ENCODE measurements around the gene ZNF148.

Gene ZNF148

DNA sequence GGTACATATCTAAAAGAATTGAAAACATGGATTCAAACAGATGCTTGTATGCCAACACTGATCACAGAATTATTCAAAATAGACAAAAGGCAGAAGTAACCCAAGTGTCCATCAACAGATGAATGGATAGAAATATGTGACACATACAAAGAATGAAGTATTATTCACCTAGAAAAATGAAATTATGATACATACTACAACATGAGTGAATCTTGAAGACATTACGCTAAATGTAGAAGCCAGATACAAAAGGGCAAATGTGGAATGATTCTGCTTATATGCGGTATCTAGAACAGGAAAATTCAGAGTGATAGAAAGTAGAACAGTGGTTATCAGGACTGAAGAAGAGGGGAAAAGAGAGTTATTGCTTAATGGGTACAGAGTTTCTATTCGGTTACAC, 136.4 kb downstream of the ZNF148 start:
- H3K27ac ChIP-seq = no peak overlapping the region

DNA sequence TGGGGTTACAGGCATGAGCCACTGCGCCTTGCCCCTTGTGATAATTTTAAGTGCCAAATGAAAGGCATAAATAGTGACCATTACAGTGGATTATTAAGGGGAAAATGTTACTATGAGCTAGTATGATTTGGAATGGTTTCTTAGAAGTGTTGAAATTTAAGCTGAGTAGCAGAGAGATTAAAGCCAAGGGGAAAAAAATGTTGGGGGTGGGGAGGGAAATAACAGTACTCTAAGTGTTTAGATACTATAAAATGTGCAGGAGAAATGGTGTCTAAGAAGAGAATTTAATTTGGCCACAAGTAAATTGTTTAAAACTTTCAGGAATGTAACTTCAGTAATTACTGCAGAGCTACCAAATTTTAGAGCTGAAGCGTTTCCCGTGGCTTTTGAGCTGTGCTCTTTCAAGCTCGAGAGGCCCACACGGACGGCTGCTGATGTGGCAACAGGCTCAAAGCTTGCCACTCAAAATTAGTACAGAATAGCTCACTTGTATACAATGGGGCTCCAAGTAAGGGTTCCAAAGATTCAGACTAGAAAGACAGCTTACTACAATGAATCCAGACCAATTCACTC, 138.7 kb downstream of the ZNF148 start:
- H3K4me3 ChIP-seq = no peak overlapping the region
- no peak overlapping the region for H3K27ac ChIP-seq

More for the DNA sequence above, 136.4 kb downstream of the ZNF148 start:
- no peak overlapping the region for H3K4me3 ChIP-seq

DNA sequence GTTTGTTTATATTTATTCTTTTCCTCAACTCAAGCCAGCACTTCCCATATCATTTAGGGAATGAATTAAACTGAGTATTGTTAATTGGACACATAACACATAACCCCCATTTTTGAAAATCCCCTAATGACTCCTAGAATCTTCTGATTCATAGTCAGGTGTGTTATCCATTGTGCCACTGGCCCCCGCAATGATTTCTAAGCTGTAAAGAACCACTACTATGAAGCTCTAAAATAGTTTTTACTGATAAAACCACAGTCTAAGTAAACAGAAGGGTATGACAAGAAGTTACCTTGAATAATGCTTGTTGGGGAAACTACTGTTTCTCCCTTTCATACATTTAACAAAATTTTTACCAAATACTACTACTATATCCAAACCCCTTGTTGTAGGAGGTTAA, 140.3 kb downstream of the ZNF148 start:
- H3K27ac ChIP-seq = no peak overlapping the region
- no peak overlapping the region for H3K4me3 ChIP-seq

DNA sequence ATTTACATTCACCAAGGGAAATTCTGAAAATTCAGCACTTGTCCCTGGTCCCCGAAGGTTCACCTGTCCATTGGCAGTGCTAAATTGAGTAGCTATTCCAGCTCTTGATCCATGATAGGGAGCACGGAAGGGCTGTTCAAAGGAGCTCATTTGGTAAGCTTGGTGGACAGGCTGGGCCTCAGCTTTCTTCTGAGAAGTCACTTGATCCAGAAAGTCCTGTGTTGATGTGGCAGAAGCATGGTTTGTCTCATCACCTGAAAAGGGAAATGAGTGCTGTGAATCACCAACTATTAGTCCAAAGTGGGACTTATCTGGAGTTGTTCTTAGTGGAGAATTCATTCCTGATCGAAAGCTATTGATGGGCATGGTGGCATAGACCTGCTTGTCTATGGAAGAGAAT, 142.7 kb downstream of the ZNF148 start:
- H3K27ac ChIP-seq = no peak overlapping the region
- H3K4me3 ChIP-seq = no peak overlapping the region

DNA sequence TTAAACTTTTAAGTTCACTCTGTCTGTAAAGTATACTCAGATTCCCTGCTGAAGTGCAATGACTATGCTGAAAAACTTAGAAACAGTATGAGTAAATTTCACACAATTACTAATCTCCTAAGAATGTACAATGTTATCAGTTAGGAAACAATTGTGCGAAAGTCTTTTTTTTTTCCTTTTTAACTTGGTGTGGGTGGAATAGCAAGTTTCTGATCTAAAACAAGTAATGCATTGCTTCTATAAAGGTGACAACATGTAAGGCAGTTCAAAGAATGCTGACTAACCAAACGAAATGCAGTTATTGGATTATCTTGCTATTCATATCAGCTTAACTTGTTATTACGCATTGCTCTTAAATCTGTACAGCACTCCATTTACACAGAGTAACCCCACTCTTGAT, 143.2 kb downstream of the ZNF148 start:
- Histone ChIP-seq H3K4me3 (no peak overlapping the region), H3K27ac (no peak overlapping the region)

DNA sequence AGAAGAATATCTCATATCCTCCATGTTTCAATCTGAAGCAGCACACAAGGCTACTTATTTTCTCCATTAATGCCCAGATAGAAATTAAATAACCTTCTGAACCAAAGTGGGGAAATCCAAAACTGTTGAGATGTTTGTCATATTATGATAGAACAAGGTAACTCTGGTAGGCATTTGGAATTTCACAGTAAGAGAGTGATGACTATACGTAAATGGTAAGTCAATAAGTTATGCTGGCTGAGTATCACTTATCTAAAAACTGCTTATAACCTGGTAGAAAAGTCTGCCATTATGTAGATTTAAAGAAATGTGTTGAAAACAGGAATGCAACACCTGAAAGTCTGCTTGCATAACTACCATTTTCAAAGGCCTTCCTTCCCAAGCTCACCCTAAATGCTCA, 145.4 kb downstream of the ZNF148 start:
- Histone ChIP-seq H3K4me3 (no peak overlapping the region), H3K27ac (no peak overlapping the region)

DNA sequence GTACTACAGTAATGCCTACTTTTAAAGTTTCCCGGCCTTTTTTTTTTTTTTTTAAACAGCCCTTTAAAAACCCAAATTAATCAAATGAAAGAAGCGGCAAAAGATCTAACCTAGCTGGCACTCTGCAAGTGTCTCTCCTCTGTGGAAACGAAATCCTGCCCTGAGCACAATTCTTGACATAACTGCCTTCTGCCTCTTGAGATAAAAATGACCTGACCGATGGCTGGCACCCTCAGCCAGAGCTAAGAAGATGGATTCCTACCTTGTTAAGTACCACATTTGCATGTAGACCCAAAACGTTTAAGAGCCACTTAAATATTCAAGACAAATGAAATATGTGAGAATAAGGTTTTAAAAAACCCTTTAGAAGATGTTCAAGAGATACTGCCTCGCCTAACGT, 146.0 kb downstream of the ZNF148 start:
- no peak overlapping the region for H3K27ac ChIP-seq

DNA sequence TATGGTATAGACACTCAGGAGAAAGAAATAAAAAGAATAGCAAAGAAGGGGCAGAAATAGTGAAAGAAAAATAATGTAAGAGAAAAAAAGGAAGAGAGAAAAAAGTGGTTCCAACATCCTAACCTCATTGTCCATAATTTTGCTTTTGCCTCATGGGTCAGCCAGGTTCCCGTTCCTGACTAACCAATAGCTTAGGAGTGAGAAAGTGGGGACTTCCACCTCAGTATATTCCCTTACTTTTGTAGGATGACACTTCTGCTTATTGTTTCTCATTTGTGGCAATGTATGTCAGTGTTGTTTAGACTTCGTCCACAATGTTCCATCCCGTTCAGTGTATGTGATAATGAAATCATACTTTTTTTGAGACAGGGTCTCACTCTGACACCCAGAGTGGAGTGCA, 153.3 kb downstream of the ZNF148 start:
- no peak overlapping the region for H3K27ac ChIP-seq
- no peak overlapping the region for H3K4me3 ChIP-seq

More for the DNA sequence above, 146.0 kb downstream of the ZNF148 start:
- no peak overlapping the region for H3K4me3 ChIP-seq

DNA sequence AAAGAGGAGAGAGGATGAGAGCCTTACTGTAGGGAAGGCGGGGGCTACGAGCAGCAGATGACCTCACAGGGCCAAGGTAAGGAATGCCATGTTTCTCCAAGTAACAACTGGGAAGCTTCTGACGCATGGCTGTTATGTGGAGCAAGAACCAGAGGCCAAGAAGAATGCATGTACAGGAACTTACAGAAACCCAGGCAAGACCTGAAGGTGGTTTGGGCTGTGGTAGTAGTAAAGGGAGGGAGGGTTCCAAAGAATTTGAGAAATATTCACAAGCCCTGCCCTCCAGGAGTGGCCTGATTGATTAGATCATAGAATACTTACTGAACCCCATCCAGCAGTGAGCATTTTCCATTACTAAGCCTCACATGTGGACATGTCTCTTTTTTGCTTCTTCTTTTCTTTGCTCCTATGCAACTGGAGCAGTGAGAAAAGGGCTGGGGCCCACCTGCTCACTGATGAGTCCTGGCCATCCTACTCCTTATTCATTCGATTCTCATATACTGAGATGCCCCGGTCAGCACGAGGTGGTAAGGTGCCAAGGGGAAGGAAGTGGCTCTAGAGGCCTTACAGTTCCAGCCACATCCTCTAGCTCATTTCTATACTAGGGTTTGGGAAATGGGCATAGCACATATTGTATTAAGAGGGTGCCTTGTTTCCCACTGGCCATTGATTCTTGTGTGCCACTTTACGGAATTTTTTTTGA, 154.2 kb downstream of the ZNF148 start:
- Histone ChIP-seq H3K4me3 (no peak overlapping the region), H3K27ac (no peak overlapping the region)

DNA sequence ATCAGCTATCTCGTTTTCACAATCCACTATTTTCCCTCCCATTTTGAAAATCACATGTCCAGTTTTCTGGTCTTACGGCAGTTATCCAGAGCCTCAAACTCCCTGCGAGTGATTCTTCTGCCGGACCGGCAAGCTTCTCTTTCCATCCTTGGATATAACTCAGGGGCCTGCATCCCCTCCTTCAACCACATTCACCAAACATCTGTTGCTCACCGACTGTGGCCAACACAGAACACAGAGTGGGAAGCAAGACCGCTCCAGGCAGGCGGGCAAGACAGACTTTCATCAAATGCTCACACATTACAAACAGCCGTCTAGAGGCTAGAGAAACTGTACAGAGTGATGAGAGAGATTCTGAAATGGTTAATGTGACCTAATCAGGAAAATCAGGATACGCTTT, 154.9 kb downstream of the ZNF148 start:
- H3K4me3 ChIP-seq = no peak overlapping the region
- H3K27ac ChIP-seq = no peak overlapping the region

DNA sequence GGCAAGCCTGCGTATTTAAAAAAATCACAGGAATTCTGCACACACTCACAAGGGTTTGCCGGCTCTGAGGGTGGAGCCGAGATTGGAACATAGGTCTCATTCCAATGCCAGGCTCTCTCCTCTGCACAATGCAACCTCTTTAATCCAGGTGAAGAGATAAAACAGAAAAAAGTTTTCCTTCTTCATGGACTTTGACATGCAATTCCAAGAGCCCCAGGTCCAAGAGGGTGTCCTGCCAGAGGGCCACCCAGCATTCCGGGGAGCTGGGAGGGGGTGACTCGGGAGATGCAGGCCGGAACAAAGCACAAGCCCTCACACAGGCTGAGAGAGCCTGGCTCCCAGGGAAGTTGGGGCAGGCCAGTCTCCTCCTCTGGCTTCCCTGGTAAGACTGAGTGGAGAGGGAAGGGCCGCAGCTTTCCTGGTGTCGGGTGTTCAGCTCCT, 155.8 kb downstream of the ZNF148 start:
- no peak overlapping the region for H3K27ac ChIP-seq

DNA sequence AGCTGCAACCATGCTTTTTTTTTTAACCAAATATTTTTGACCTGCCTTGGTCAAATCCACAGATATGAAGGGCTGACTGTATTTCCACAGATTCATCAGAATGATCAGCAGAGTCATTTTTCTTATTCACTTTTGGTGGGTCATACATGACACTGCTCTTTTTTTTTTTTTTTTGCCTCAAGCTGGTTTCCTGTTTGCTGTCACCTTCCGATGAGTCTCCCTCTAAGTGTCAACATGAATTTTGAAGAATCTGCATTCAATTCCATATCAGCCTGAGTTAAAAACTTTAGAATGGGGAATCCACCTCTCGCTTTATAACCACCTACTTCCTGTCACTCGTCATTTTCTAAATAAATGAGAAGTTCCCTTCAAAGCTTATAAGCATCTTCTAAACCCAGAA, 160.4 kb downstream of the ZNF148 start:
- Histone ChIP-seq H3K4me3 (no peak overlapping the region), H3K27ac (no peak overlapping the region)

More for the DNA sequence above, 155.8 kb downstream of the ZNF148 start:
- no peak overlapping the region for H3K4me3 ChIP-seq

DNA sequence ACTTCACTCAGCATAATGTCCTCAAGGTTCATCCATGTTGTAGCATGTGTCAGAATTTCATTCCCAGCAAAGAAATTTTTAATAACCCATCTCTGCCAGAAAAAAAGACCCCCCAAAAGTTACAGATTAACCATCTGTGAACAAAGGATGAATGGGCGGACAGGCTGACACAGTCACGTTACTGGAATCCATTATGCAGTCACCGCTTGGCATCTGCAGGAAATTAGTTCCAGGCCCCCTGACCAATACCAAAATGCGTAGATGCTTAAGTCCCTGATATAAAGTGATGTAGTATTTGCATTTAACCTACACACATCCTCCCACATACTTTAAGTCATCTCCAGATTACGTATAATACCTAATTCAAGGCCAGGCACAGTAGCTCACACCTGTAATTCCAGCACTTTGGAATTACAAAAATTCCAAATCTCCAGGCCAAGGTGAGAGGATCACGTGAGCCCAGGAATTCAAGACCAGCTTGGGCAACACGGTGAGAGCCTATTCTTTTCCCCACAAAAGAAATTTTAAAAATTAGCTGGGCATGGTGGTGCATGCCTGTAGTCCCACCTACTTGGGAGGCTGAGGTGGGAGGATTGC, 161.1 kb downstream of the ZNF148 start:
- H3K27ac ChIP-seq = no peak overlapping the region
- H3K4me3 ChIP-seq = no peak overlapping the region

DNA sequence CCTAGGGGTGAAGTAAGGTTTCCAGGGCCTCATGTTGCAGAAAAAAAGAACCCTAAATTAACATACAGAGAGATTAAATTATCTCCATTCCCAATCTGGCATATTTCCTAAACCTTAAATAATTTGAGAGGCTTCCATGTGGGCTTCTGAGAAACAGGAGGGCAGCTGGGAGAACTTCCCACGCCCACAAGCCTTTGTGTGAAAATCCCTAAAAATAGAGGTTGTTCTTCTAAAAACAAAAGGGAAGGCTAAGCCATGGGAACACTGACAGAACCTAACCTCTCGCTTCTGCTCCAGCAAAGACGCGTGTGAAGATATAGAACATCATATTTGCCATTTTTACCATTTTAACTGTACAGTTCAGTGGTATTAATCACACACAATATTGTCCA, 161.8 kb downstream of the ZNF148 start:
- Histone ChIP-seq H3K27ac (no peak overlapping the region), H3K4me3 (peak overlapping the region in 1 of 7 experiments; percentile 40)

DNA sequence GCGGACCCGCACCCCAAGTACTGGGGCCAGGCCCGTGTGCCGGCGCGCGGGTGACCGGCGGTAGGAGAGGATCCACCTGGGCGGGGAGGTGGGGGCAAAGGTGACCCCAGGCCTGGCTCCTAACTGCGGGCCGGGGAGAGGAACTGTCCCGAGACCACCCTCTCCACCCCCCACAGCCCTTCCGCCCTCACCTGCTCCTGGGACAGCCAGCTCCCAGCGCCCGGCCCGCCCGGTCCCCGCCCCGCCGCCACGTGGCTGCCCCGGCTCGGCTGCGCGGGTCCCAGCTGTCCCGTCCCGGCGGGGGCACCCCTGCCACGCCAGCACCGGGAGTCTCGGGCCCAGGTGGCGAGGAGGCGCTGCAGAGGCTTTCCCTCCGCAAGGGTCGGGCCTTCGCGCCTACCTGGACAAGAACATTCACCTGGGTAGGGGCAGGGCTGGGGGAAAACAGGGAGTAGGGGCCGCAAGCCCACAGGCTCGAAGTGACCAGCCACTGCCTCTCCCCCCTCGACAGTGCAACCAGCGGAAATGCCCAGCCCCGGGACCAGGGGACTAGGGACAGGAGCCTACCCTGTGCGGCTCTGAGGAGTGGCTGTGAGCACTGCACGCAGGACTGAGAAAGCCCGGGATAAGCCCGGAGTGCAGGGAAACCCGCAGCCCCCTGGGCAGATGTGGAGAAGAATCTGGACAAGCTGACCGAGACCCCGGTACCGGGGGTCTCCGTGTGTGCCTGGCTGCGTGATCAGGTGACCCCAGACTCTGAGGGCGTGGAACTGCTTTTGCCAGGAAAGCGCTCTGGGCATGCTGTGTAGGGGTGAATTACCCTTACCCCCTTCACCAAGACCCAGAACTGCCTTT, 162.4 kb downstream of the ZNF148 start, which contains the start of gene SLC12A8:
Gene SLC12A8 (minus strand): TSS at position 240 of the 855 bp plus-strand sequence. CDS start 1,399 bp downstream, outside the sequence.
- peak within 1 kb of the TSS in 15 of 21 experiments; percentile 8 to 80 (median 61) for H3K27ac ChIP-seq
- H3K4me3 ChIP-seq = peak within 1 kb of the TSS; percentile 27 to 62 (median 42)

DNA sequence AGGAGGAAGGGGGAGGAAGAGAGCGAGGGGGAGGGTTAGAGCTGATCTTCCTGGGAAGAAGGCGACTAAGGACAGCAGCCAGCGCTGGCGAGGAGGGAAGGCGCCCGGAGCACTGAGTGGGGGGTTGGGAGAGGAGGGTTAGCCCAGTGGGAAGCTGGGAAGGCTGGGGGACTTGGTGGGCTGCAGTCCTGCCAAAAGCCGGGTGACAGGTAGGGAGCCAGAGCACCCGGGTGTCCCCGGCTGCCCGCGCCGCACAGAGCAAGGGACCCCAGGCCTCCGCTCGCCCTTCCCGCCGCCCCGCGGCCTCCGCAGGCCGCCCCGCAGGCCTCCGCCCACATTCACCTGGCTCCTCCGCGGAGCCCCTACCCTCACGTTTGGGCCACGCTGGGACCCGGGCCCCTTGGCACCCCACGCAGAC, 163.0 kb downstream of the ZNF148 start:
- Histone ChIP-seq H3K4me3 (peak overlapping the region; percentile 27 to 62 (median 42)), H3K27ac (peak overlapping the region in 15 of 21 experiments; percentile 8 to 80 (median 61))

DNA sequence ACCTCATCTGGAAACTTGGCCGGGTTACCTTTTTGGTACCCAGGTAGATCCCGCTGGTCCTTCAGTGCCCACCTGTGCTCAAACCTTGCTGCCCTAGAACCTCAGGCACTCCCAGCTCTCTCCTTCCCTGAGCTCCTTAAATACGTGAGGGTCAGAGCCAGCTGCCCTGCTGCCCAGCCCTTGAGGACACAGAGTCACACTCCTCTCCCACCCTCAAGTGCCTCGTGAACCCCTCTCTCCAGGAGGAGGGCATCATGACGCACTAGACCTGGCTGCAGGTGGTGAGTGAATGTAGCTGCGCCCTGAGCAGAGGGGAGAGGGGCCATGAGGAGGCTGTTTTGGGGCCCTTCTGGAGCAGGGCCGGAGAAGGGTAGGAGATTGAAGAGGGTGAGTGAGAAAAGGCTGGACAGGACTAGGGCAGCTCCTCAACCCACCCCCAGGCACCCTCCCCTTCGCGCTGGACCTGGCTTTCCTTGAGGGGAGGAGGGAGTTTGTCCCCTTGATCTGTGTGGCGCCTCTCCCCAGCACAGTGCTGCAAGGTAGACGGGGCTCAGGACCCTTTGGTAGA, 163.5 kb downstream of the ZNF148 start:
- peak overlapping the region in 7 of 21 experiments; percentile 8 to 76 (median 64) for H3K27ac ChIP-seq
- H3K4me3 ChIP-seq = peak overlapping the region in 5 of 7 experiments; percentile 39 to 62 (median 43)

DNA sequence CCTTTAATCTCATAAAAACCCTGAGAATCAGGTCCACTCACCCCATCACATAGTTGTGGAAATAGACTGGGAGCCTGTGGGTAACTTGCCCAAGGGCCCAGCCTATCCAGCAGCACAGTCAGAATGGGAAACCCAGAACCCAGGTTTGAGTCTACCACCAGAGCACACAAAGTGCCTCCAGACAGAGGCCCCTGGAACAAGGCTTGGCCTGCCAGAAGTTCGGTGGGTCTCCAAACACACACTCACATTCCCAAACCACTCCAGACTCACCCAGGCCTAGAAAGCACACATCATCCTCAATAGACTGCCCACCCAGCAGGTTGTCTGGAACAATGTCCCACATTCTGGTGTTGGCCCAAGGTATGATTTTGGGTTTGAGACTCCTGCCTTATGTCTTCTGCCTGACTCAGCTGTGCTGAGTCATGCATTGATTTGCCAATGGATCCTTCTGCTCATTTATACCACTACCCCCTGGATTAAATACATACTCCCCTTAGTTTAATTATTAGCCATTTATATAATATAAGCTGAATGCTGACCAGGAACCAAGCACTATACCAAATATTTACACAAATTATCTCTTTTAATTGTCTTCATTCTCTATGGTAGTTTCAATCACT, 167.1 kb downstream of the ZNF148 start:
- no peak overlapping the region for H3K4me3 ChIP-seq
- no peak overlapping the region for H3K27ac ChIP-seq

DNA sequence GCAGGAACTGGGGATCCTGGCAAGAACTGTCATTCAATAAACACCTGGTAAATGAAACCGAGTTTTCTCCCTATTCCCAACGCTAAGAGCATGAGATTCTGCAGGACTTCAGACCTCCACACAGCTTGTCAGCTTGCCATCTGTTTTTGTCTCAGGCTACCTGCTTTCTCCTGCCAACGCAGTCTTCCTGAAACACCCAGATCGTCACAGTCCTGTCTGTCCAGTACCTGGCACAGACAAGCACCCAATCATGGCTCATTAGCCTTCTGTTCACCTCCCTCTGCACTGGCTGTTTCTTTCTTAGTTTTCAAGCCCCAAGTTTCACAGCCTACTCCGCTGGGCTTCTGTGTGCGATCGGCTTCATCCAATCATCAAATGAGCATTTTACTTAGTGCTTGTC, 167.6 kb downstream of the ZNF148 start:
- no peak overlapping the region for H3K27ac ChIP-seq
- H3K4me3 ChIP-seq = no peak overlapping the region

All from skin epidermis (tissue), 12 donors.